ENCODE measurements around the gene CPHXL. TPM values are rescaled to one million over a fixed set of nuclear protein-coding genes. Genes with fewer than 3 reads are reported as not detected.
A peak's percentile ranks its signal among the peaks of the same experiment; 100 is the strongest.

The CPHXL gene
- total RNA-seq (not detected), total RNA-seq (0 reads per million in 29 experiments)
- not detected for total RNA-seq (2013)

DNA sequence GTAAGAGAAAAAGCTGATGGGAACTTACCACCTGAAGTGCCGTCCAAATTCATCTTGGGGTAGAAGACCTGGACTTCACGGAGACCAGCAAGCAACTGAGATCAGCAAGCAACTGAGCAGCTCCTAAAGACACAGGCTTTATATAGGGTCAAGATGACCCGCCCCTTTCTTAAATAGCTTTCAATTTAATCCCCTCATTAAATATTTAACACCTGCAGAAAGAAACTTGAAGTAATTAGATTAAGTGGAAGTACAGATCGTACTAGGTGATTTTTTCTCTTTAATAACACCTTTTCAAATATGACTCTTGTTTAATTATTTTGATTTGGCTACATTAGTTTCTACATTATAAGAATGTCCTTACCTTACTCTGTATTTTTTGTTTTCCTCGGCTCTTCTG lies at the start of gene CPHXL:
Gene CPHXL (minus strand): TSS at position 101 of the 400 bp plus-strand sequence. CDS start 48 bp downstream, at position 53.
- Mint-ChIP-seq H3K27me3 (peaks cover 0 to 5% of the 10 kb centered on the region in 2 donors), H3K27ac (no peak within 1 kb of the TSS), H3K4me3 (no peak within 1 kb of the TSS), H3K9me3 (peaks cover 0 to 3% (median 0%) of the 10 kb centered on the region in 3 donors), H3K4me1 (no peaks in the 10 kb centered on the region), H3K36me3 (no peaks in the 10 kb centered on the region)
- Histone ChIP-seq H3K27me3 (replicated peaks in 1 of 2; ENCODE audit: control insufficient read depth in 2 of 2, extremely low read depth in 1 of 2, insufficient read depth in 2 of 2, low read length in 1 of 2) (no peaks in the 10 kb centered on the region), H3K4me1 (ENCODE audit: control insufficient read depth in 1 of 2, extremely low read depth in 1 of 2, insufficient read depth in 2 of 2, low read length in 2 of 2) (no peaks in the 10 kb centered on the region), H3K27ac (ENCODE audit: low read length) (no peak within 1 kb of the TSS), H3K4me3 (ENCODE audit: control insufficient read depth in 1 of 2, extremely low read depth in 1 of 2, low read length in 1 of 2) (no peak within 1 kb of the TSS), H3K9me3 (no peaks in the 10 kb centered on the region), H3K36me3 (ENCODE audit: control insufficient read depth in 2 of 2, extremely low read depth in 1 of 2, insufficient read depth in 1 of 2, low read length in 1 of 2) (no peaks in the 10 kb centered on the region)
- DNase-seq (no peak), ATAC-seq (replicated peaks in 1 of 4) (no peak)
- POLR2A ChIA-PET: no interaction called here
- no CpG with 5 or more reads among the region's 5 CpGs for WGBS (ENCODE audit: insufficient coverage)
- CTCF ChIA-PET: no interaction called here

DNA sequence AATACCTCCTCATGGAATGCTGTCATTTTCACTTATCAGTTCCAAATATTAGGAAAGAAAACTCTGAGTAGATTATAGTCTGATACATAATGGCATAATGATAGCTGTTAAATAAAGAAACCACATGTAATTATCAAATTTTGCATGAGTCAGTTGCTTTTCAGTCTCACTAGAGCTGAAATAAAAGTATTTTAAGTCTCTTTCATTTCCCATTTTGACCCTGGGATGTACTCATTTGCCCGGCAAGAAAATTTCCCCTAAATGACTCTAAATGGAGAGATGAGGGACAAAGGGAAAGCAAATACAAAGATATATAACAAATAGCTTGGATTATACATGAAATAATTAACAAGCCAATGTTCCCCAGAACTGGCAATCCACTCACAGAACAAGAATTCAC lies 47.9 kb upstream of the CPHXL start:
- Mint-ChIP-seq H3K9me3 (no peaks in the 10 kb centered on the region), H3K27me3 (peaks cover 37 to 43% of the 10 kb centered on the region in 2 donors), H3K4me1 (no peaks in the 10 kb centered on the region), H3K27ac (no peak overlapping the region), H3K4me3 (no peak overlapping the region), H3K36me3 (no peaks in the 10 kb centered on the region)
- Histone ChIP-seq H3K4me3 (ENCODE audit: control insufficient read depth in 1 of 2, extremely low read depth in 1 of 2, low read length in 1 of 2) (no peak overlapping the region), H3K9me3 (no peaks in the 10 kb centered on the region), H3K4me1 (ENCODE audit: control insufficient read depth in 1 of 2, extremely low read depth in 1 of 2, insufficient read depth in 2 of 2, low read length in 2 of 2) (no peaks in the 10 kb centered on the region), H3K36me3 (ENCODE audit: control insufficient read depth in 2 of 2, extremely low read depth in 1 of 2, insufficient read depth in 1 of 2, low read length in 1 of 2) (no peaks in the 10 kb centered on the region), H3K27me3 (replicated peaks in 1 of 2; ENCODE audit: control insufficient read depth in 2 of 2, extremely low read depth in 1 of 2, insufficient read depth in 2 of 2, low read length in 1 of 2) (peaks cover 0 to 9% of the 10 kb centered on the region in 2 experiments), H3K27ac (ENCODE audit: low read length) (no peak overlapping the region)
- ATAC-seq (replicated peaks in 1 of 4): no peak
- DNase-seq: no peak
- no CpG with 5 or more reads among the region's 1 CpG for WGBS (ENCODE audit: insufficient coverage)
- ChIA-PET POLR2A (interaction anchor here in 1 of 2 donors (0.6 kb wide), 1 partner anchor 572 kb away, joined by 4 read pairs; no protein-coding TSS in a partner anchor), CTCF (interaction anchor here in 1 of 2 donors (0.6 to 0.8 kb wide), 2 partner anchors 10 to 390 kb away, joined by 3 to 5 read pairs; no protein-coding TSS in a partner anchor)

DNA sequence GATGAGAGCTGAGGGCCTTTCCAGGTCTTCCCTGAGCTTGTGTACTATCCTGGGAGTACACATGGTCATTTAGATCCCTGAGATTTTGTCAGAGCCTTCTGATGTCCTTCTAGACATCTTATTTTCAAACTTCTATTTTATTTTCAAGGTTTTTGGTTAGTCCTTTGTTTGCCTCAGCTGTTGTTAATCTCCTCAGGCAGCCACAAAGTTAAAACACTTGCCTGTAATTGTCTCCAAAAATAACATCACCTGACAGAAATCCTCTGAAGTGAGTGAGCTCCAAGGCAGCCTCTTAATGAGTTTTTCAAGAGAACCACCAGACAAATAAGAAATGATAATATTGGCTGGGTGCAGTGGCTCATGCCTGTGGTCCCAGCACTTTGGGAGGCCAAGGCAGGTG lies 43.8 kb upstream of the CPHXL start:
- Mint-ChIP-seq H3K9me3 (no peaks in the 10 kb centered on the region), H3K4me1 (no peaks in the 10 kb centered on the region), H3K36me3 (no peaks in the 10 kb centered on the region), H3K4me3 (no peak overlapping the region), H3K27ac (no peak overlapping the region), H3K27me3 (peaks cover 31 to 32% of the 10 kb centered on the region in 2 donors)
- no peak for DNase-seq
- Histone ChIP-seq H3K9me3 (no peaks in the 10 kb centered on the region), H3K4me1 (ENCODE audit: control insufficient read depth in 1 of 2, extremely low read depth in 1 of 2, insufficient read depth in 2 of 2, low read length in 2 of 2) (no peaks in the 10 kb centered on the region), H3K27me3 (replicated peaks in 1 of 2; ENCODE audit: control insufficient read depth in 2 of 2, extremely low read depth in 1 of 2, insufficient read depth in 2 of 2, low read length in 1 of 2) (peaks cover 0 to 9% of the 10 kb centered on the region in 2 experiments), H3K27ac (ENCODE audit: low read length) (no peak overlapping the region), H3K36me3 (ENCODE audit: control insufficient read depth in 2 of 2, extremely low read depth in 1 of 2, insufficient read depth in 1 of 2, low read length in 1 of 2) (no peaks in the 10 kb centered on the region), H3K4me3 (ENCODE audit: control insufficient read depth in 1 of 2, extremely low read depth in 1 of 2, low read length in 1 of 2) (no peak overlapping the region)
- CTCF ChIA-PET: interaction anchor here in 1 of 2 donors (0.5 to 0.6 kb wide), 2 partner anchors 31 to 152 kb away, joined by 3 to 4 read pairs; no protein-coding TSS in a partner anchor
- POLR2A ChIA-PET: interaction anchor here (0.6 kb wide), 3 partner anchors 10 to 381 kb away, joined by 3 read pairs; no protein-coding TSS in a partner anchor
- no peak for ATAC-seq (replicated peaks in 1 of 4)

DNA sequence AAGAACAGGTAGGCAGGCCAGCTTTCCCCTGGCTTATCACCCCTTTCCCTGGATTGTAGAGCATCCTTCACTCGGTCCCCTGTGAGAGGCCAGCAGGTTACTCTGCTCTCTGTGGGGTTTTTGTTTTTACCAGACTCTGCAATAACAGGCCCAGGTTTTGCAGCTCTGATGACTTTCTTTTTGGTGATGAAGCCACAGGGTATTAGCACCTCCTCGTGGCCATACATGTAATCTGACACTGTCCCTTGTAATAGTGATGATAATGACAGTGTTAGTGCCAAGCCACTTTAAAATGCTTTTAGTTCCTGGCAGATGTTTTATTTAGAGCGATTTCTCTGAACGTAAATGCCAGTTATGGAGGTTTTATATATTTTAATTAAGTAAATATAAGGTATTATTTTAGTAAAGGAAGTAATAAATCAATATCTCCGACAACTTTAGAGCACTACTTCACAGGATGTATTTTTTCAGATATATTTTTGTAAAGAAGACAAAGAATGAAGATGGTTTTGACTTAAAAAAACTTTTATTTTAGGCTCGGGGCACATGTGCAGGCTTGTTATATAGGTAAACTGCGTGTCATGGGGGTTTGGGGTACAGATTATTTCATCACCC lies 38.0 kb upstream of the CPHXL start:
- peak; percentile 85 to 99 (median 94) for ATAC-seq (replicated peaks in 1 of 4)
- POLR2A ChIA-PET: interaction anchor here (0.5 to 0.6 kb wide), 2 partner anchors 17 to 766 kb away, joined by 3 to 6 read pairs; partner anchors contain the start of gene ZNRF1 (in 1 of the 2)
- 0% methylated on average over 1 of the region's 7 CpGs for WGBS (ENCODE audit: insufficient coverage)

DNA sequence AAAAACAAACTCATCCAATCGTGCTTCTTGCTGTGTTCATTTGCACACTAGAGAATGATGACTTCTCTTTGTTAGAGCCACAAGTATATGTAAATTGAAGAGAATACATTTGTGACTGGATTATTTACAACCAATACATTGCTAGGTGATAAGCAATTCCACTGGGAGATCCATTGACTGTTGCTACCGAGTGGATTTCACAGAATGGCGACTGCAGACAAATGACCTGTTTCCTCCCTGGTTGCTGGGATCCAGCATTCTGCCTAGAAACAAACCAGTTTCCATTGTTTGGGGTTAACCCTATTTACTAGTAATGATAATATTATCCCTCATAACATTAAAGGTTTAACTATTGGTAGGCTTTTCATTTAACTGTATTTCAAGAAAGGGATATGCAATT lies 36.9 kb upstream of the CPHXL start:
- POLR2A ChIA-PET: interaction anchor here in 1 of 2 donors (0.6 kb wide), 1 partner anchor 13 kb away, joined by 3 read pairs; no protein-coding TSS in a partner anchor
- H3K36me3 ChIP-seq (ENCODE audit: control insufficient read depth in 2 of 2, extremely low read depth in 1 of 2, insufficient read depth in 1 of 2, low read length in 1 of 2): no peaks in the 10 kb centered on the region
- H3K4me1 Mint-ChIP-seq: peaks cover 0 to 9% (median 0%) of the 10 kb centered on the region in 3 donors
- H3K4me1 ChIP-seq (ENCODE audit: control insufficient read depth in 1 of 2, extremely low read depth in 1 of 2, insufficient read depth in 2 of 2, low read length in 2 of 2): peaks cover 0 to 2% of the 10 kb centered on the region in 2 experiments
- no peaks in the 10 kb centered on the region for H3K9me3 Mint-ChIP-seq
- H3K27me3 ChIP-seq (replicated peaks in 1 of 2; ENCODE audit: control insufficient read depth in 2 of 2, extremely low read depth in 1 of 2, insufficient read depth in 2 of 2, low read length in 1 of 2): no peaks in the 10 kb centered on the region
- H3K9me3 ChIP-seq: no peaks in the 10 kb centered on the region
- H3K27ac Mint-ChIP-seq: no peak overlapping the region
- 60% methylated on average over 1 of the region's 3 CpGs for WGBS (ENCODE audit: insufficient coverage)
- H3K36me3 Mint-ChIP-seq: no peaks in the 10 kb centered on the region
- no peak for ATAC-seq (replicated peaks in 1 of 4)
- CTCF ChIA-PET: interaction anchor here (0.5 to 2.6 kb wide), 9 partner anchors 9 to 564 kb away, joined by 3 to 27 read pairs (median 5); partner anchors contain the start of gene ADAT1 (in 1 of the 2)
- no peak overlapping the region for H3K27ac ChIP-seq (ENCODE audit: low read length)
- no peak overlapping the region for H3K4me3 ChIP-seq (ENCODE audit: control insufficient read depth in 1 of 2, extremely low read depth in 1 of 2, low read length in 1 of 2)
- H3K4me3 Mint-ChIP-seq: no peak overlapping the region
- DNase-seq: no peak
- H3K27me3 Mint-ChIP-seq: peaks cover 4 to 14% of the 10 kb centered on the region in 2 donors

More for the DNA sequence above, 38.0 kb upstream of the CPHXL start:
- no peaks in the 10 kb centered on the region for H3K36me3 ChIP-seq (ENCODE audit: control insufficient read depth in 2 of 2, extremely low read depth in 1 of 2, insufficient read depth in 1 of 2, low read length in 1 of 2)
- DNase-seq: peak; percentile 12 to 84 (median 46)
- H3K4me1 Mint-ChIP-seq: peaks cover 0 to 9% (median 0%) of the 10 kb centered on the region in 3 donors
- peak overlapping the region in 1 of 2 donors; percentile 39 for H3K27ac Mint-ChIP-seq
- no peaks in the 10 kb centered on the region for H3K36me3 Mint-ChIP-seq
- no peak overlapping the region for H3K4me3 Mint-ChIP-seq
- H3K27ac ChIP-seq (ENCODE audit: low read length): no peak overlapping the region
- H3K4me1 ChIP-seq (ENCODE audit: control insufficient read depth in 1 of 2, extremely low read depth in 1 of 2, insufficient read depth in 2 of 2, low read length in 2 of 2): peaks cover 0 to 2% of the 10 kb centered on the region in 2 experiments
- CTCF ChIA-PET: interaction anchor here (0.8 to 2.6 kb wide), 12 partner anchors 8 to 1406 kb away, joined by 3 to 27 read pairs (median 4); partner anchors contain the start of genes ADAT1 (in 1 of the 2) and GABARAPL2 (in 1 of the 2)
- H3K27me3 ChIP-seq (replicated peaks in 1 of 2; ENCODE audit: control insufficient read depth in 2 of 2, extremely low read depth in 1 of 2, insufficient read depth in 2 of 2, low read length in 1 of 2): no peaks in the 10 kb centered on the region
- H3K27me3 Mint-ChIP-seq: peaks cover 8 to 19% of the 10 kb centered on the region in 2 donors
- no peaks in the 10 kb centered on the region for H3K9me3 Mint-ChIP-seq
- no peak overlapping the region for H3K4me3 ChIP-seq (ENCODE audit: control insufficient read depth in 1 of 2, extremely low read depth in 1 of 2, low read length in 1 of 2)
- H3K9me3 ChIP-seq: no peaks in the 10 kb centered on the region

DNA sequence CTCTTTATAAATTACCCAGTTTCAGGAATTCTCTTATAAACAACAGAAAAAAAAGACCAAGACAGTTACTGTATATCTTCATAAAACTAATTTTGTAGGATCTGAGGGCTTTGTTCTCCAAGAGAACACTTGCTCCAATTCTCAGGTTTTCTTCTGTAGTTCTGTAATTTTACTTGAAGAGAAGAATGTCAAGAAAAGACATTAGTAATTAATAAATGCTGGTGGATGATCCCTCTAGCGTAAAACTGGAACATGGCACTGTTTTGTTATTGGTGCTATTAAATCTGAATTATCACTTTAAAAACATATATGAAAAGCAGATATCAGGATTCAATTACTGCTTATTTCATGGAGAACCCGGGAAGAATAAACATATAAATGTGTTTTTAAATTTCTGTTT lies 36.5 kb upstream of the CPHXL start:
- Mint-ChIP-seq H3K4me1 (peaks cover 0 to 9% (median 0%) of the 10 kb centered on the region in 3 donors), H3K36me3 (no peaks in the 10 kb centered on the region), H3K27me3 (peaks cover 1 to 14% of the 10 kb centered on the region in 2 donors), H3K27ac (no peak overlapping the region), H3K4me3 (no peak overlapping the region), H3K9me3 (no peaks in the 10 kb centered on the region)
- H3K4me3 ChIP-seq (ENCODE audit: control insufficient read depth in 1 of 2, extremely low read depth in 1 of 2, low read length in 1 of 2): no peak overlapping the region
- no peak for ATAC-seq (replicated peaks in 1 of 4)
- no peaks in the 10 kb centered on the region for H3K27me3 ChIP-seq (replicated peaks in 1 of 2; ENCODE audit: control insufficient read depth in 2 of 2, extremely low read depth in 1 of 2, insufficient read depth in 2 of 2, low read length in 1 of 2)
- ChIA-PET CTCF (interaction anchor here in 1 of 2 donors (0.6 to 2.6 kb wide), 2 partner anchors 563 to 647 kb away, joined by 4 to 23 read pairs; no protein-coding TSS in a partner anchor), POLR2A (no interaction called here)
- no peak for DNase-seq
- peaks cover 0 to 2% of the 10 kb centered on the region in 2 experiments for H3K4me1 ChIP-seq (ENCODE audit: control insufficient read depth in 1 of 2, extremely low read depth in 1 of 2, insufficient read depth in 2 of 2, low read length in 2 of 2)
- no peaks in the 10 kb centered on the region for H3K9me3 ChIP-seq
- no peaks in the 10 kb centered on the region for H3K36me3 ChIP-seq (ENCODE audit: control insufficient read depth in 2 of 2, extremely low read depth in 1 of 2, insufficient read depth in 1 of 2, low read length in 1 of 2)
- no peak overlapping the region for H3K27ac ChIP-seq (ENCODE audit: low read length)
- no CpG with 5 or more reads among the region's 2 CpGs for WGBS (ENCODE audit: insufficient coverage)
